Endothelial cell (in vitro differentiated cells): Measurements from ENCODE around the gene SRRM4. TPM values are rescaled to one million over a fixed set of nuclear protein-coding genes. Genes with fewer than 3 reads are reported as not detected.

ENCODE experiments used
- DNase-seq: peaks from one replicate; pipeline ENCODE4 v3.0.0; 2021; ENCODE audit warnings: low spot score
- H3K27ac Mint-ChIP-seq: one replicate; pipeline ENCODE4 v1.8.0; 2021; ENCODE audit warnings: mixed read lengths, inconsistent platforms; ENCODE audit not compliant: unreplicated experiment
- H3K27me3 Mint-ChIP-seq: one replicate; pipeline ENCODE4 v1.8.0; 2021; ENCODE audit warnings: mild to moderate bottlenecking, moderate library complexity, mixed read lengths, inconsistent platforms; ENCODE audit not compliant: unreplicated experiment
- H3K36me3 Mint-ChIP-seq: one replicate; pipeline ENCODE4 v1.8.0; 2021; ENCODE audit warnings: mild to moderate bottlenecking, low read depth, mixed read lengths, inconsistent platforms; ENCODE audit not compliant: unreplicated experiment
- H3K4me1 Mint-ChIP-seq: one replicate; pipeline ENCODE4 v1.8.0; 2021; ENCODE audit warnings: mild to moderate bottlenecking, mixed read lengths, inconsistent platforms; ENCODE audit not compliant: unreplicated experiment
- H3K4me3 Mint-ChIP-seq: one replicate; pipeline ENCODE4 v1.8.0; 2021; ENCODE audit warnings: mild to moderate bottlenecking, mixed read lengths, inconsistent platforms; ENCODE audit not compliant: unreplicated experiment
- H3K9me3 Mint-ChIP-seq: one replicate; pipeline ENCODE4 v1.8.0; 2021; ENCODE audit warnings: mixed read lengths, inconsistent platforms; ENCODE audit not compliant: unreplicated experiment
- CTCF ChIP-seq: fragments of 200-600 bp; sonication (generic); IDR thresholded peaks from one replicate; pipeline ENCODE4 v1.5.0; 2021; ENCODE audit warnings: antibody characterized with exemption; ENCODE audit not compliant: unreplicated experiment
- total RNA-seq: library from RNA; stranded (reverse); fragmentation: NEBNext Ultra II Directional; extraction: Animal tissue kit (Norgen Biotek cat#: 25700); gene quantifications from one replicate; pipeline ENCODE4 v1.2.1, GENCODE V29; 2021; ENCODE audit not compliant: unreplicated experiment

Gene SRRM4
- total RNA-seq, 1 donor from 2014 or later = 3.6 TPM

- Mint-ChIP-seq H3K4me1 (no peaks in the 10 kb centered on the region), H3K4me3 (no peak overlapping the region), H3K27ac (no peak overlapping the region), H3K9me3 (no peaks in the 10 kb centered on the region), H3K27me3 (peaks cover 4% of the 10 kb centered on the region), H3K36me3 (no peaks in the 10 kb centered on the region)
- TF ChIP-seq CTCF = no peak
- DNase-seq = no peak
These were observed 90.4 kb downstream of the SRRM4 start for GRCh38 chr12:119071638-119072231.

GRCh38 chr12:119072440-119072839, 91.1 kb downstream of the SRRM4 start:
- H3K27me3 Mint-ChIP-seq = peaks cover 4% of the 10 kb centered on the region
- H3K9me3 Mint-ChIP-seq = no peaks in the 10 kb centered on the region
- no peak overlapping the region for H3K4me3 Mint-ChIP-seq
- H3K36me3 Mint-ChIP-seq = no peaks in the 10 kb centered on the region
- no peaks in the 10 kb centered on the region for H3K4me1 Mint-ChIP-seq
- no peak for DNase-seq
- H3K27ac Mint-ChIP-seq = no peak overlapping the region
- no peak for TF ChIP-seq CTCF

- DNase-seq = no peak
- TF ChIP-seq CTCF = no peak
- Mint-ChIP-seq H3K4me1 (no peaks in the 10 kb centered on the region), H3K4me3 (no peak overlapping the region), H3K27me3 (peaks cover 3% of the 10 kb centered on the region), H3K9me3 (no peaks in the 10 kb centered on the region), H3K27ac (no peak overlapping the region), H3K36me3 (no peaks in the 10 kb centered on the region)
These were observed 94.0 kb downstream of the SRRM4 start for GRCh38 chr12:119075222-119075787.

- DNase-seq = no peak
These were observed 94.6 kb downstream of the SRRM4 start for GRCh38 chr12:119075918-119076317.

More at GRCh38 chr12:119075918-119076317, 94.6 kb downstream of the SRRM4 start:
- peaks cover 3% of the 10 kb centered on the region for H3K27me3 Mint-ChIP-seq
- TF ChIP-seq CTCF = no peak
- no peak overlapping the region for H3K4me3 Mint-ChIP-seq
- no peaks in the 10 kb centered on the region for H3K4me1 Mint-ChIP-seq
- no peaks in the 10 kb centered on the region for H3K9me3 Mint-ChIP-seq
- no peaks in the 10 kb centered on the region for H3K36me3 Mint-ChIP-seq
- no peak overlapping the region for H3K27ac Mint-ChIP-seq
